Progenitor cell of endocrine pancreas (in vitro differentiated cells): Measurements from ENCODE around the gene PSAPL1. TPM values are rescaled to one million over a fixed set of nuclear protein-coding genes. Genes with fewer than 3 reads are reported as not detected.

Experiments
- DNase-seq: peaks from one replicate; pipeline ENCODE4 v3.0.0; 2021; ENCODE audit warnings: low spot score; ENCODE audit not compliant: unreplicated experiment
- H3K27ac Mint-ChIP-seq: 2 replicates; pipeline ENCODE4 v1.8.0; 2021; ENCODE audit warnings: mild to moderate bottlenecking, moderate library complexity, mixed read lengths
- H3K27me3 Mint-ChIP-seq: 2 replicates; pipeline ENCODE4 v1.8.0; 2021; ENCODE audit warnings: mixed read lengths
- H3K36me3 Mint-ChIP-seq: 2 replicates; pipeline ENCODE4 v1.8.0; 2022; ENCODE audit warnings: mixed read lengths; ENCODE audit not compliant: insufficient read depth
- H3K4me1 Mint-ChIP-seq: 2 replicates; pipeline ENCODE4 v1.8.0; 2021; ENCODE audit warnings: low read depth, mixed read lengths
- H3K4me3 Mint-ChIP-seq: 2 replicates; pipeline ENCODE4 v1.8.0; 2021; ENCODE audit warnings: low read depth, mild to moderate bottlenecking, moderate library complexity, mixed read lengths
- H3K9me3 Mint-ChIP-seq: 2 replicates; pipeline ENCODE4 v1.8.0; 2021; ENCODE audit warnings: low read depth, mixed read lengths
- CTCF ChIP-seq: fragments of 200-600 bp; sonication (generic); IDR thresholded peaks from one replicate; pipeline ENCODE4 v1.5.0; 2021; ENCODE audit warnings: antibody characterized with exemption, mild to moderate bottlenecking; ENCODE audit not compliant: unreplicated experiment
- total RNA-seq: library from RNA; stranded (reverse); gene quantifications from 2 replicates; pipeline ENCODE4 v1.2.1, GENCODE V29; 2021

PSAPL1 gene
- total RNA-seq, 1 donor from 2014 or later: 0.14 TPM

DNA sequence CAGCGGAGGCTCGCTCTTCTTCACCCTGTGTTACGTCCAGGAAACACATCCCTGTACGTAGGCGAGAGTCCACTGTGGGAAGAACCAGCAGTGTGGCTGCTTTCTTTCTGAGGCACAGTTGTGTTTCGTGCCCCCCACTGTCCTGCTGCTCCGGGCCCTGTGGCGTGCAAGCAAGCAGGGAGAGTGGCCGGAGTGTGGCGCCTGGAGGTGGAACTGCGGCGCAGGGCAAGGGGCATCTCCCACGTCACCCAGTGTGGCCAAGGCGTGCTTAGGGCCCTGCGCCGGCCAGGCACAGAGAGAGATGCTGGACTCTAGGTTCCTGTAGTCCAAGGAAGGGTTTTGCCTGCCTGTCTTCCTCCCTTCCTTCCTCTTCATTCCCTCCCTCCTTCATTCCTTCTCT is 13.3 kb upstream of the PSAPL1 start:
- H3K27ac Mint-ChIP-seq: no peak overlapping the region
- TF ChIP-seq CTCF: no peak
- H3K27me3 Mint-ChIP-seq: peaks cover 8% of the 10 kb centered on the region
- no peaks in the 10 kb centered on the region for H3K36me3 Mint-ChIP-seq
- no peaks in the 10 kb centered on the region for H3K9me3 Mint-ChIP-seq
- no peak overlapping the region for H3K4me3 Mint-ChIP-seq
- H3K4me1 Mint-ChIP-seq: no peaks in the 10 kb centered on the region
- DNase-seq: no peak

- no peak for TF ChIP-seq CTCF
- no peak overlapping the region for H3K27ac Mint-ChIP-seq
- no peaks in the 10 kb centered on the region for H3K9me3 Mint-ChIP-seq
- no peak overlapping the region for H3K4me3 Mint-ChIP-seq
- no peak for DNase-seq
- H3K27me3 Mint-ChIP-seq: peaks cover 8% of the 10 kb centered on the region
- no peaks in the 10 kb centered on the region for H3K36me3 Mint-ChIP-seq
- H3K4me1 Mint-ChIP-seq: peaks cover 3% of the 10 kb centered on the region
Observed at GRCh38 chr4:7447236-7447635, 12.5 kb upstream of the PSAPL1 start.

- no peak overlapping the region for H3K27ac Mint-ChIP-seq
- H3K36me3 Mint-ChIP-seq: no peaks in the 10 kb centered on the region
- no peak for DNase-seq
- peaks cover 6% of the 10 kb centered on the region for H3K4me1 Mint-ChIP-seq
- no peak for TF ChIP-seq CTCF
- no peaks in the 10 kb centered on the region for H3K9me3 Mint-ChIP-seq
- peaks cover 8% of the 10 kb centered on the region for H3K27me3 Mint-ChIP-seq
- H3K4me3 Mint-ChIP-seq: no peak overlapping the region
Observed at GRCh38 chr4:7444731-7445130, 10.0 kb upstream of the PSAPL1 start.

- H3K27me3 Mint-ChIP-seq: peaks cover 8% of the 10 kb centered on the region
- TF ChIP-seq CTCF: no peak
- peaks cover 3% of the 10 kb centered on the region for H3K9me3 Mint-ChIP-seq
- peaks cover 2% of the 10 kb centered on the region for H3K36me3 Mint-ChIP-seq
- H3K27ac Mint-ChIP-seq: no peak overlapping the region
- H3K4me3 Mint-ChIP-seq: no peak overlapping the region
- DNase-seq: no peak
- H3K4me1 Mint-ChIP-seq: peaks cover 6% of the 10 kb centered on the region
Observed at GRCh38 chr4:7444314-7444713, 9.6 kb upstream of the PSAPL1 start.

GRCh38 chr4:7442574-7443162 is 7.9 kb upstream of the PSAPL1 start:
- DNase-seq: no peak
- peaks cover 12% of the 10 kb centered on the region for H3K9me3 Mint-ChIP-seq
- H3K27ac Mint-ChIP-seq: peak overlapping the region; percentile 41
- peaks cover 6% of the 10 kb centered on the region for H3K4me1 Mint-ChIP-seq
- TF ChIP-seq CTCF: no peak
- no peak overlapping the region for H3K4me3 Mint-ChIP-seq
- peaks cover 9% of the 10 kb centered on the region for H3K27me3 Mint-ChIP-seq
- peaks cover 2% of the 10 kb centered on the region for H3K36me3 Mint-ChIP-seq
